GM19035 (cell line): ENCODE results near the gene DKK3.

Experiments
- ATAC-seq: cut with Tn5 transposase; IDR thresholded peaks from one replicate; pipeline ENCODE4 v1.9.1; 2021; ENCODE audit not compliant: unreplicated experiment

DKK3 gene

DNA sequence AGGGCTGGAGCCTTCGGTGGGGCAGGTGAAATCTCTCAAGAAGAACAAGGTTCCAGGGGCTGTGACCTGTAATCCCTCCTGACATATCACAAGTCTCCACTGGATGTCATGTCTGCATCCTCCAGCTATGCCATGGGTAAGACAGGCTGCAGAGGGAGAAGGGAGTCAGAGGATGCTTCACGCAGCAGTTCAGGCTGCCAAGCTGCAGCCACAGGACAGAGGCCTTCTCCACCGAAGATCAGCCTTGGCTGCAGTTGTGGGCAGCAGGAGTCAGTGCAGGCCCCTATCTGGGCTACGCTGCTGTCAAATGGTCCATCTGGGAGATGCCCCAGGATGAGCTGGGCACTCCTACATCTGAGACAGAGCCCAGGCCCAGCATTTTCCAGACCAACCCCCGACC, 25.0 kb downstream of the DKK3 start:
- ATAC-seq: no peak

DNA sequence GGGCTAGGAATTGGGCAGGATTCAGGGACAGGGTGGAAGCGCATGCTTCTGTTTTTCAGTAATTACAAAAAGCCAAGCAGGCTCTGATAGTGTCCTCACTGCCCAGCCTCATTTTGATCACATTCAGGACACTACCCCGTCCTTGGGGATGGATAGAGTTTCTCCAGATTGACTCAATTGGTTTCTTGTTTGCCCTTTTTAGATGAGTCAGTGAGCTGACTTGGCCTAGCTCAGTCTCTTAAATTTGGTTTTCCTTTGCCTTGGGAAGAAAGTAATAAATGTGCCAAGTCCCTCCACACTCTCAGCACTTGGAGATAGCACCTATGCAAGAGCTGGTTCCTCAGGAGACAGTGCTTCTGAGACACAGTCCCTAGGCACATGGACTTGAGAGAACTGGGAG, 25.5 kb downstream of the DKK3 start:
- ATAC-seq: no peak

DNA sequence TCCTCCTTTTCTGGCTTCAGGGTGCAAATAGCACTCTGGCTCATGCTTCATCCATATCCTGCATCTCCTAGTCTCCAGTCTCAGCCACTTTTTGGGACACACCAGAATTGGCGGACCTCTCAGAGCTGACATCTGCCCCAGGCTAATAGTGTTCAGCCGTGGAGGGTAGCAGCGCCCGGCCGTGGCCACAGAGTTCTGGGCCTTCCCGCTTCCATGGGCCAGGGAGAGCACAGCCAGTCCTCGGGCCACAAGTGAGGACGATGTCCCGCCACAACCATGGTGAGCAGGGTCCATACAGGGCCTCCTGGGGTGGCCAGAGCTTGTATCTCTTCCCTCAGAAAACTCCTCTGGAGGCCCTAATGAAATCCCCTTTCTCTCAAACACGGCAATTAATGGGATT, 26.0 kb downstream of the DKK3 start:
- ATAC-seq: no peak

DNA sequence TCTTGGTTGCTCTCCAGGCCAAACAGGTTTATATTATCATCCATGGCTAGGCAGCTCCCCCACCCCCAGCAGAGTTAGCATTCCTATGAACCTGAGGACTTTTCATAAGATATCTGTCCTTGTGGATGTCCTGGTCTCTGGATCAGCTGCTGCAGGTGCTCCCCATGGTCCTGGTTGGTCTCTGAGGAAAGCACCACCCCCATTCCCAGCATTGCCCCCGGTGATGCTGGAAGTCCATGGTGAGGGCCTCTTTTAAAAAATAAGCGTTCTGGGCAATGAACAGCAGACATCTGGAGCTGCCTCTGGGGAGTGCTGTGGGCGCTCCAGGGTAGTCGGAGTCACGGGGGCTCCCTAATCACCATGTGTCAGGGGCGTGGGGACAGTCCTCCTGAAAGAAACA, 26.6 kb downstream of the DKK3 start:
- ATAC-seq: no peak

DNA sequence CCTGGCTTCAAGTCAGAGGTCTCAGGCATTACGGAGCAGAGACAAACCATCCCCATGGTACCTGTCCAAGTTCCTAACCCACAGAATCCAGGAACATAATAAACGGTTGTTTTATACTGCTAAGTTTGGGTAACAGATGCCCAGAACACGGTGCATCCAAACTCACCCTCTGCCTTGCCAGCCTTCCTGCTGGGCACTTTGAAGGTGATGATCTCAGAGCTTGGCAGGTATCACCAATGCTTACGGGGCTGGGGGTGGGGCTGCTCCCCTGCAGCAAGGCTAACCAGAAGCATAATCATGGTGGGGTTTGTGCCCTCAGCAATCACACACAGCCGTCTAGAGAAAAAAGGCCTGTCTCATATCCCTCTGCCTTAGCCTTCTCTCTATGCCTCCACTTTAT, 27.1 kb downstream of the DKK3 start:
- no peak for ATAC-seq

DNA sequence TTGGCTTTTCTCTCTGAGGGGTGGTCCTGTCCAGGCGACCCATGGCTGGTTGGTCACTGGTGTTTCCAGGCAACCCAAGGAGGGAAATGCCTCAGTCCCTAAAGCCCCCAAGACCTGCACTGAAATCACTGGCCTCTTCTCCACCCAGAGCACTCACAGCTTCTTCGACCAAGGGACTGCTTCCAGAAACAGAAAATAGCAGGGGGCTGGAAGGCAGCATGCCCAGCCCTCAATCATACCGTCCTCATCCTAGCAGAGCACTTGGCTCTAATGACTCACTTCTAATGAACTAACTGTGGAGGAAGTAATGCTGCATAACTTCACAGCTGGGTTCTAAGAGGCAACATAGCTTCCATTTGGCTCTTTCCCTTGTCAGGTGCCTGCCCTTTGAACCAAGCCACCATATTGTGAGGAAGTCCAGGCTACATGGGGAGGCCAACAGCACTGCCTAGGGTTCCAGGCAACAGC, 27.6 kb downstream of the DKK3 start:
- ATAC-seq: no peak

DNA sequence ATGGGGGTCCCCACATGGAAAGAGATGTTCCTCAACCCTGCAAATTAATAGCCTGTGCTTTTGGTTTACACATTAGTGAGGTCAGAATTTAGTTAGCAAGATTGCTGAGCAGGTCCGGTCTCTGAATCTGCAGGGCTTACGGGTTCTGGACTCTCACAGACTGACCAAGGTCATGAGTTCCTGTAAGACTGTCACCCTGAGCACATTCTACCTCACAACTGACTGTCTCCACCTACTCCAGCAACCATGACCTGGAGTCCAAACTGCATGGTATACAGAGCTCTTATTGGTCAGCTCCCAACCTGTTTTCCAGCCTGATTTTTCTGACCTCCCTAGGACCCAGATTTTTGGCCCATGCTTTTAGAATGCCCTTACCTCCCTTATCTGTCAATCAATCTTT, 28.2 kb downstream of the DKK3 start:
- ATAC-seq: no peak

DNA sequence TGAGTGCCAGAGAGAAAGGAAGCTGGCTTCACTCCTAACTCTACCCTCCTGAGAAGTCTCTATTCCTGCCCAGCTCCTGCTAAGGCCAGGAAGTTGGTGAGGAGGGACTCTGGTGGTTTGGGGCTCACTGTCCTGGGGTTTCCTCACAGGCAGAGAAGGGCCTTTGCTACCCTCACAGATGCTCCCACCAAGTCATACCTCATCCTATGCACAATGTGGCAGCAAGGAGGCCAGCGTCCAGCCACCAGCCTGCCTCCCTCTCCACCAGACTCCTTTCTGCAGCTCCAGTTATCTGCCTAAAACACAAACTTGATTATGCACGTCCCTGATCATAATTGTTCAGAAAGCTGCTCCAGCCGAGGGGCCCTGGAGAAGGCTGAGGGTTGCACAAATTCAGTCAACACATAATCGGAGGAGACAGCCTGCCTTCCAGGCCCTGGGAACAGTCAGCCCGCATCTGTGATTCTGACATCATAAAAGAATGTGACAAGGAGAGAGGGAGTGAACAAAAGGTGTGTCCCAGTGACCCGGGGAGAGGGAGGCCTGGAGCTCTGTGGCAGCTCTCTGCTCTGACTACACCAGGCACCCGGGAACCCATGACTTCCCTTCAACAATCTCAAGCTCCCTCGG, 28.8 kb downstream of the DKK3 start:
- no peak for ATAC-seq

DNA sequence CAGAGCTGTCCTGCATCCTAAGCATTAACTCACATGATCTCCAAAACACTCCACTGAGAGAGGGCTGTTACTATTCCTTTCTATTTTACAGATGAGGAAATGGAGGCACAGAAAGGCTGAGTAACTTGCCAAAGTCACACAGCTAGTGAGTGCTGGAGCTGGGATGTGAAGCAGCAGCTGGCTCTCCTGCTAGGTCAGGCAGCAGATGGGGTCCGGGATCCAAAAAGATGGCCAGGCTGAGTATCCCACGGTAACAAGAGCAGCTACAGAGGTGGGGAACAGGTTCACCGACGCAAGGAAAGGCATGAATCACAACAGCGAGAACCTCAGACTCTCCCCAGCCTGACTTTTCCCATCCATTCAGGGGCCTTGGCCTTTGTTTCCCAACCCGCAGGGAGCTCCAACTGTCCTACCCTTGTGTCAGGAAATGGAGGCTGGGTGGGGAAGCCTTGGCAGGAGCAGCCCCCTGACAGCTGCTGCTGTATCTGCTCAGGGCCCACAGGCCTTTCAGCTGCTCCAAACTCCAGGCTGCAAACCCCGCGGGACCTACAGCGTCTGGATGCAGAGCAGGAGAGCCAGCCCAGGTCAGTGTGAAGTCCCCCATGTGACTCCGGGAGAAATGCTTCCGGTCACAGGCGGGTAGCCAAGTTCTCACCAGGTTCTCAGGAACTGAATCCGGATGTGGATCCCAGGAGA, 29.5 kb downstream of the DKK3 start:
- no peak for ATAC-seq

DNA sequence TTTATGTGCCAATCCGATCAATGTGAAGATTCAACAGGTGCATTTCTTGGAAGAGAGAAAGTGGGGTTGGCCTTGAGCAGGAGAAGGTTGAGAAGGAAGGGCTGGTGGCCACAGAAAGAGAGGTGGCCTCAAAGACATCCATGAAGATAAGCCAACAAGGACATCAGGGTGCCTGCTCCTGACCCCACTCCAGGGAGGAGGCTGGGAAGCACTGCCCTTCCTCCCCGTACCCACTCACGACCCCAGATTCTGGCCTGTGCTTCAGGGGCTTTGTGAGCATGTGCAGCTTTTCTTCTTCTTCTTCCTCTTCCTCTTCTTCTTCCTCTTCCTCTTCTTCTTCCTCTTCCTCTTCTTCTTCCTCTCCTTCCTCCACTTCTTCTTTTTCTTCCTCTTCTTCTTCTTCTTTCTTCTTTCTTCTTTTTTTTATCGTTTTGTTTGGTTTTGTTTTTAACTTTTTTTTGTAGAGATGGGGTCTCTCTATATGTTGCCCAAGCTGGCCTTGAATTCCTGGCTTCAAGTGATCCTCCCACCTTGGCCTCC, 30.3 kb downstream of the DKK3 start:
- ATAC-seq: no peak

DNA sequence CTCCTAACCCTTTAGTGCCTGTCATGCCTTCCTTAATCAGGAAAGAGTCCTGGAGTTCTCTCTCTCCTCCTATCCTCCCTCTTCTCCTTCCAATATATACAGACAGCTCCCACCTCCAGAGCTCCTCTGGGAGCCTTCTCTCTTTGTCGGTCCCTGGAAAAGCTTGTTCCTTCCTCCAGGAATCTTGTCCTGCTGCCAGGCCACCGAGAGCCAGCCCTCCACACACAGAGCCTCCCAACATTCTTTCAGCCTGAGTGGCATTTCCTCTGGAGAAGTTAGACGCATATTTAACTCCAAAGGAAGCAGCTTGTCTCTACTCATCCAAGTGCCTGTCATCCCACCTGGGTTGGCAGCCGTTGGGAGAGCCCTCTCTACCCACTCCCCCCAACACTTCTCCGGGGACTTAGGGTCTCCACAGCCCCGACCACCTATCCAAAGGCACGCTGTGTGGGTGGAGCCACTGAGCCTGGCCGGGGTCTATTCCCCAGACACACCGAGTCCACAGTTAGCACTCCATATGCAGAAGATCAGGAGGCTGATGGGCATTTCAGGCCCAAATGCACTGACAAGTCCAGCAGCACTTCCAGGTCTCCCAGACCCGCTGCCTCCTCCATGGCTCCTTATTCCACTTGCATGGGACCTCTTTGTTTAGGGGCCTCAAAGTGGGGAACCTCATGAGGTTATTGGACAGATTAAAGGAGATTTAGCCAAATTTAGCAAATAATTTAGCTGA, 31.1 kb downstream of the DKK3 start:
- no peak for ATAC-seq

DNA sequence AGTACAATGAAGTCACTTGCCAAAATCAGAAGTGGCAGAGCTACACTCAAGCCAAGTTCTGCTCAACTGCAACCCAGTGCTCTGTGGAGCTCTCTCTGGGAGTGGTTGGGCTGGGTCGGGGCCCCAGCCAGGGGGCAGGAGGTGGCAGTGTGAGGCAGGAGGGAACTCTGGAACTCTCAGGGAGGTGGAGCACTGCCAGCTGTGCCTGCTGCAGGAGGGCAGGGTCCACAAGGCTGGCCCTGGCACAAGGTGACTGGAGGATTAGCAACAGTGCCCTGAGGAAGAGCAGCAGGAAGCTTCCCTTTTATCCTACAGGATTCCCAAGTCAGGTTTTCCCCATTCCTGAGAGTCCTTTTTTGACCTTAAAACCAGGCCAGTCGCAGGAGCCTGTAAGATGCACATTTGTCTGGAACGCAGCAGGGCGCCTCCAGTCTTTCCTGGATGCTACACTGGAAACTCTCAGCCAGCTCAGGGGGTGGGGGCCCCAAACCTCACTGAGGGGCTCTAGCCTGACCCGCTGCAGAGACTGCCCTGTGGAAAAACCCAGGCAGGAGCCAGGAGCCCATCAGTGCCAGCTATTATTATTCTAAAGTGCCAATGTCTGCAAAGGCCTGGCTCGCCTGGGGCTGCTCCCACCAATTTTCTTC, 31.8 kb downstream of the DKK3 start:
- no peak for ATAC-seq

DNA sequence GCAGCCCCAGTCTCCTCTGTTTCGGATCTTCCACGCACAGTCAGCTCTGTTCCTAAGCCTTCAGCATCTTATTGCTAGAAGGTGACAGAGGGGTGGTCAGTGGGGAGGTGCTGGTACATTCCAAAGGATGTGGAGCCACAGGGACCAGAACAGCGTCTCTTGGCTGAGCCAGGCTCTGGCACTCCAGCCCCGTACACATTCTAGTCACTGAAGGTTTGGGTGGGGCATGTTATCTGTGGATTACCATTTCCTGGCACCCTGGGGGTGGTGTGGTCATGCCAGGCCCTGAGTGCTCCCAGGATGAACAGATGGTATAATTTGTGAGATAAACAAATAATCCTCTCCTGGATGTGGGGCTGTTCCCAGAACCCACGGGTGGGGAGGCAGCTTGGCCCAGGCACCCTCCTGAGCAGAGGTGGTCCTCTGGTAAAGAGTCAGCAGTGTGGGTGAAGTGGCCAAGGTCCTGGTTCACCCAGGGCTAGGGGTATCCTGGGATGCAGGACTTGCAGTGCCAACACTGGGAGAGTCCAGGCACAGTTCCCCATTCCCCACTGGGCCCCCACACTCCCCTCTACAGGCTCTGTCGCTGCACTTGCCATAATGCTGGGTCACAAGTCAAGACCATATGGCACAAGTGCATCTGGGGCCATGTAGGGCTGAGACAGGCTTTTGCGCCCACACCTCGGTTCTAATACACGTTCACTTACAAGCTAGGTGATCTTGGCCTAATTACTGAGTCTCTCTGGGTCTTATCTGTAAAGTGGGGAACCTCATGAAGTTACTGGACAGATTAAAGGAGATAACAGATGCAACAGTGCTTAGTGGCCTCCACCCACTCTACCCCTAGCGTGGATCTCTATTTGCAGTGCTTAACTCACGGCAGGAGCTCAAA, 33.0 kb downstream of the DKK3 start:
- ATAC-seq: no peak

DNA sequence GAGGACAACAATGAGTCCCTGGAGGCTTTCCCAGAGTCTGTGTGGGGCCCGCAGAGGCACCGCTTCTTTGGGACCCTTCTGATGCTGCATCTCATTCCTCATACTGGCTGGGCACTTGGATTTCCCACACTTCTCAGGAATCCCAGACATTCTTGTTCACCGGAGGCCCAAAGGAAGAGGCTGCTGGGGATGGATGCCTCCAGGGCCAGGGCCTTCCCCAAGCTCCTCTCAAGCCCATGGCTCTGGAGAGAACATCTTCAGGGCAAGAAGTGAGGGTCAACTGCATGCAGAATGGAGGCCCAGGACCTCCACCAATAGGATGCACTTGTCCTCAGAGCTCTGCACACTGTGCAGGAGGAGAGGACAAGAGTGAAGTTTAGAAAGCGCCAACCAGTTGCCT, 34.6 kb downstream of the DKK3 start:
- ATAC-seq: no peak

DNA sequence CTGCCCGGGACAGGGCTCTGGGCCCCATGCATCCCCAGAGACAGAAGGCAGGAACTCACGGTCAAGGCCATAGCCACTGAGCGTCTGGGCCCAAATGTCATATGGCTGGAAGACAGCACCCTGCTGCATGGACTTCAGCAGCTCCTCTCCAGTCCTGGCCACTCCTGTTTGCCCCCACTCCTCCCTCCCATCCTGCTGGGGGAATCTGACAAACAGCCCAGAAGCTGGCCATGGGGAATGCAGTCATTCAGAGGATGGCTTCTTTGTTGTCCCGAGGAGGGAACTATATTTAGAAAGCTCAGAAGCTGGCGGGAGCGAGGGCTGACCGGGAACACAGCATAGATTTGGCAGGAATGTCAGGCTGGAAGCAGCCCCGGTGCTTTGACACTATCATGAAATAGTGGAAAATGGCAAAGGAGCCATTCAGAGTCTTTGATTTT, 35.0 kb downstream of the DKK3 start:
- no peak for ATAC-seq

DNA sequence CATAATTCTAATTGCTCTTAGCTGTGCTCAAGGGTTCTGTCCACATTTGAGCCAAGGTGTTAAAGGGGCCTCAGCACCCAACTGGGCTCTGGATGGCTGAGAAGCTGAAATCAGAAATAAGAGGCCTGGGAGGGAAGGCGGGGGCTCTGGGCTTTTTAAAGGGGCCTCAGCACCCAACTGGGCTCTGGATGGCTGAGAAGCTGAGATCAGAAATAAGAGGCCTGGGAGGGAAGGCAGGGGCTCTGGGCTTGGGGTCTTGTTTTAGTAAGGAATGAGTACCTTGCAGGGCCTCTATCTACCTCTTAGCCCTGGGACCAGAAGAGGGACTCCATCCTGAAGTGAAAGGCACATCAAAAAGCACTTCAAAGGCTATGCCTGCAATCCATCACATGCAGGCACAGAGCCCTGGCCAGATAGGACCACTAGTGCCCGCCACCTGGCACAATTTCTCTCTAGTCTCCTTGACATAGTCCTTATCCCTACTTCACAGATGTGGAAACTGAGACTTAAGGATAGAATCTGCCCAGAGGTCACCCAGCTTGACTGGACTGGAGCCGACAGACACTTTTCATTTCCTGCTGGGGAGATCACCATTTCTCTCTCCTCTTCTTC, 35.6 kb downstream of the DKK3 start:
- ATAC-seq: no peak

DNA sequence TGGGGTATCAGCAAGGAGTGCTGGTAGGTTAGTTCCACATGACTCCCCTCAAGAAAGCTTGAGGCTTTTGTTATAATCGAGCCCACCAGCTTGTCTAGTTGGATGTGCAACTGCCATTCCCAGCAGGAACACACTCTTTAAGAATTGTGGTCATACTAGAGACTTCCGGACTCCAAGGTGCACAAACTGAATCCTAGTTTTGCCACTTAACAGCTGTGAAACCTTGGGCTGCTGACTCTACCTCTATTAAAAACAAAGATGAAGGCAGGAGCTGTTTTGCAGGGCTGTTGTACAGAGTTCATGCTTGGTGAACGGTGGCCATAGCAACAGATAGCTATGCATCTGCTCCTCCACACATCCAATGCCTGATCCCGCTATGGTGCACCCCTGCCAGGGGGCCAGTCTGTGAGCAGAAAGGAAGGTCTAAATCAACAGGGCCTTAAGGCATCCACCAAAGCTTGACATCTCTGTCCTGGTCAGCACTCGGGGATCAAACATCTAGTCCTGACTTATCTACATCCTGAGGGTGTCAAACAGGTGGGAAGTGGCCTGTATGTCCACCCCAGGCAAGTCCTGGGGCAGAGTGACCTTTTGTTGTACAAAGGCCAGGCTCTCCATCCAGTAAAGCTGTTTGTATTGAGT, 36.4 kb downstream of the DKK3 start:
- no peak for ATAC-seq

DNA sequence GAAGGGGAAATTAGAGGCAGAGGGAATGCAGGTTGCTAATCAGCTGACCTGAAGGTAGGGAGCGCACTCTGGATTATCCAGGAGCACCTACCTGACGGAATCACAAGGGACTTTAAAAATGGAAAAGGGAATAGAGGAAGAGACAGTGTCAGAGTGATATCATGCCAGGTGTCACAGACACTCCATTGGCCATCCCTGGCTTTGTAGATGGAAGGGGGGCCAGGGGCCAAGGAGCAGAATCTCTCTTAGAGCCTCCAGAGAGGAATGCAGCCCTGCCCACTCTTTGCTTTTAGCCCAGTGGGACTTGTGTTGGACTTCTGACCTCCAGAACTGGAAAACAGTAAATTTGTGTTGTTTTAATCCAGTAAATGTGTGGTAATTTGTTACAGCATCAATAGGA, 37.9 kb downstream of the DKK3 start:
- no peak for ATAC-seq

DNA sequence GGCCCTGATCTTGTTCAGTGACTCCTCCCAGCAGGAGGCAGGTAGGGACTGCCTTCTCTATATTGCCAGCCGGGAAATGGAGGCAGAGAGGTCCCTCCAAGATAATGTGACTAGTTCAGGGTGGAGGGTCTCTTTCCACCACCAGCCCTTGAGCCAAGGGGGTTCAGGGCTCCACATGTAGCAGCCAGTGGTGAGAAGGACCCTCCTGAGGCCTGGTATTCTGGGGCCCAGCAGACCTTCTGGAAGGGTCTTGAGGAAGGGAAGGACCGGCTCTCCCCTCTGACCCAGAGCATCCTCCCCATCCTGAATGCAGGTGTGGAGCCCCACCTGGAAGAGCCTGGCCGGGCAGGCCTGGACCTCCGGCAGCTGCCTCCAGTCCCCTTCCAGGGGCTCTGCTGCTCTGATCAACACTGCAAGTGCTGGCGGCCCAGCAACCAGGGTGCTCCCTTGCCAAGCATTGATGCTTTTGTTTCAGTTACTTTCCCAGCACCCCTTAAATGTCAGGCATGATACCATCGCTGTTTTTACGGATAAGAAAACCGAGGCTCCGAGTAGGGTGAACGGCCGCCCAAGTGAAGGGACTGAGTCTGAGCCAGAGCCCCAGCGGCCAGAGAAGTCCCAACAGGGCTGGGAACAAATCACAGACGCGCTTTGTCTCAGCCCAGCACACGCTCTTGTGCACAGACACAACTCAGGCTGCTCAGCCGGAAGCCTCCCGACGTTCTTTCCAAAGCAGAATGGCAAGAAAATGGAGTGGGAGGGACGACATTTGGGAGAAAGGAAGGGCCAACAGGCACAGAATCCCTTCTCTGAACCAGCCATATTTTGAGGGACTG, 38.8 kb downstream of the DKK3 start:
- no peak for ATAC-seq
